NCI-H146 (cell line): ENCODE measurements around the gene ITGA2.
"Not testable (repeated sequence)": the region's sequence is repeated elsewhere in the genome, so short reads cannot be mapped to it uniquely, and the experiment has no call there.

Experiments
- DNase-seq: peaks from one replicate; lab custom pipeline; 2025; lab: John Stamatoyannopoulos, UW

ITGA2 gene

GRCh38 chr5:53099546-53099945 is 110.4 kb downstream of the ITGA2 start:
- no peak for DNase-seq

- DNase-seq: no peak
Measured at GRCh38 chr5:53100606-53101005, 111.5 kb downstream of the ITGA2 start.

DNA sequence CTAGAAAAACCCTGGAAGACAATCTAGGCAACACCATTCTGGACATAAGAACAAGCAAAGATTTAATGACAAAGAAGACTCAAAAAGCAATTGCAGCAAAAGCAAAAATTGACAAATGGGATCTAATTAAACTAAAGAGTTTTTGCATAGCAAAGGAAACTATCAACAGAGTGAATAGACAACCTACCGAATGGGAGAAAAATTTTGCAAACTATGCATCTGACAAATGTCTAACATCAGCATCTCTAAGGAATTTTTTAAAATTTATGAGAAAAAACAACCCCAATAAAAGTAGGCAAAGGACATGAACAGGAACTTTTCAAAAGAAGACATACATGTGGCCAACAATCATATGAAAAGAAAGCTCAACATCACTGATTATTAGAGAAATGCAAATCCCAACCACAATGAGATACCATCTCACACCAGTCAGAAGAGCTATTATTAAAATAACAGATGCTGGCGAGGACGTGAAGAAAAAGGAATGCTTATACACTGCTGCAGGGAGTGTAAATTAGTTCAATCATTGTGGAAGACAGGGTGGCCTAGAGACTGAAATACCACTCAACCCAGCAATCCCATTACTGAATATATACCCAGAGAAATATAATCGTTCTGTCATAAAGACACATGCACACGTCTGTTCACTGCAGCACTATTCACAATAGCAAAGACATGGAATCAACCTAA is 116.6 kb downstream of the ITGA2 start:
- DNase-seq: no peak

DNA sequence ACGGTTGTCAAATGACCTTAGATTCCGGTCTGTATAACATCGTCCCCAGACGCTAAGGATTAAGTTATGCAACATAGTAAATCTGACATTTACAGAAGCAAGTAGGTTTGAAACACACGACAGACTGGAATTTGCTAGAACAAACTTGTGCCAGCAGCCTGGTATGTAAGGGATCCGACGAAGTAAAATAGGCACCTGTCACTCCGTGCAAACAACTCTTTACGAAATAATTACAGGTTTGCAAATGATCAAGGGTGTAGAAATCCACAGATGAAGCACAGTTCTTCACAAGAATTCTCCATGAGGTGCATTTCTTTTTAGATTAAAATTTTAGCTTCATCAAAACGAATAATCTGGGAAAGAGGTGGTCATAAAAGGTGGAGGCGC is 119.9 kb downstream of the ITGA2 start:
- DNase-seq: peak; percentile 64

GRCh38 chr5:53109443-53110127 is 120.4 kb downstream of the ITGA2 start, which contains the start of gene MOCS2:
MOCS2 (minus strand) TSS chr5:53109757; CDS start chr5:53107174, 2,583 bp downstream.
- DNase-seq: peak; percentile 93

DNA sequence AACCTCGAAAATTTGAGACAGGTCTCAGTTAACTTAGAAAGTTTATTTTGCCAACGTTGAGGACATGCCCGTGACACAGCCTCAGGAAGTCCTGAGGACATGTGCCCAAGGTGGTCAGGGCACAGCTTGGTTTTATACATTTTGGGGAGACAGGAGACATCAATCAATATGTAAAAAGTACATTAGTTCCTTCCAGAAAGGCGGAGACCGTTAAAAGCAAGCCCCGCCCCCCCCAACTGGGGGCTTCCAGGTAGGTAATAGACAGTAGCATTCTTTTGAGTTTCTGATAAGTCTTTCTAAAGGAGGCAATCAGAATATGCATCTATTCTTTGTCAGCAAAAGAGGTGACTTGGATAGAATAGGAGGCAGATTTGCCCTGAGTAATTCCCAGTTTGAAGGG is 121.0 kb downstream of the ITGA2 start:
- DNase-seq: peak; percentile 16

DNA sequence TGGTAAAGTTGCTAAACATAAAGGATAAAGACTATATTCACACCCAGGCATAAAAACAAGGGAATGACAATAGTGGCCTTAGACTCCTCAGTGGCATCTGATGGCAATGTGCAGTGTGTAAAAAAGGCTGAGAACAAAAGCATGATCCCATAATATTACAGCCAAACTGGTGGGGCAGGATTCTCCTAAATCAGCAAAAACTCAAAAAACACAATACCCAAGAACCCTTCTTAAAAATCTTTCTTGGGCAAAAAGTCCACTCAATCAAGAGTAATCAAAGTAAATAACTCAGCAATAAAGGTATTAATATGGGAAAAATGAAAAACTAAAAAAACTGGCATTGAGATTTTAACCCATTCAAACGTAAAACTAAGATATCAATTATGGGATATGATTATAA is 122.0 kb downstream of the ITGA2 start:
- no peak for DNase-seq

GRCh38 chr5:53112307-53112706 is 123.2 kb downstream of the ITGA2 start:
- not testable (repeated sequence) for DNase-seq

GRCh38 chr5:53112909-53113308 is 123.8 kb downstream of the ITGA2 start:
- DNase-seq: no peak

- no peak for DNase-seq
Measured at GRCh38 chr5:53113947-53114346, 124.8 kb downstream of the ITGA2 start.

DNA sequence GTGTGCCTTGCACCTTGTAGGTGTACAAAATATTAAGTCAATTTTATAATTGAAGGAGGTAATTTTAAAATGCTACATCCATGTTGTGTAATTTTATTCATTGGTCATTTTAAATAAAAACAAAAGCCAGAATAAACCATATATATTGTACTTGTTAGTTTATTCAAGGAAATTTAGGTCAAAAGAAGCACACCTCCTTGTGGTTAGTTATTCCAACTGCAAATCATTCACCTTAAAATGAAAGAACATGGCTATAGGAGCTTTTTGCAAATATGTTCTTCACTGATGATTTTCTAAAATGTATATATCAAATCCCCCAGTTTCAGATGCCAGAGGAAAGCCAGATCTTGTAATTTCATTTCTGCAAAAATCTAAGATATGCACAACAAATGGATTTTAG is 125.8 kb downstream of the ITGA2 start:
- no peak for DNase-seq

GRCh38 chr5:53116597-53116996 is 127.4 kb downstream of the ITGA2 start:
- DNase-seq: peak; percentile 16

- no peak for DNase-seq
Measured at GRCh38 chr5:53118879-53119278, 129.7 kb downstream of the ITGA2 start.

- DNase-seq: no peak
Measured at GRCh38 chr5:53120165-53120564, 131.0 kb downstream of the ITGA2 start.

DNA sequence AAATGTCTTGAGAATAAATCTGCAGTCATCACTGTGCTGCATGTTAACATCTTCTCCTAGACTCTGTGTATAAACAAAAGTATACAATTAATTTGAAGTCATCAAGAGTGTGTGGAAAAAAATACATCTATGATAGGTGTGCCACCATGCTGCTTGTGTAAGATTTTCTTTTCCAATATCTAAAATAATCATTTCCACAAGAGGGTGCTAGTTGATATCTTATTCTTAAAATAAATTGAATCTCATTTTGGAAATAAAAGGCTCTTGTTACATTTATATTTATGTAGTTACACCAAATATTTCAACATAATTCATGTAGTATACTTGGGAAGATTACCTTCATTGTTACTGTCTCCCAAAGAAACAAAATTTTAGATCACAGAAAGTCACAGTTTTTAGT is 134.6 kb downstream of the ITGA2 start:
- no peak for DNase-seq

DNA sequence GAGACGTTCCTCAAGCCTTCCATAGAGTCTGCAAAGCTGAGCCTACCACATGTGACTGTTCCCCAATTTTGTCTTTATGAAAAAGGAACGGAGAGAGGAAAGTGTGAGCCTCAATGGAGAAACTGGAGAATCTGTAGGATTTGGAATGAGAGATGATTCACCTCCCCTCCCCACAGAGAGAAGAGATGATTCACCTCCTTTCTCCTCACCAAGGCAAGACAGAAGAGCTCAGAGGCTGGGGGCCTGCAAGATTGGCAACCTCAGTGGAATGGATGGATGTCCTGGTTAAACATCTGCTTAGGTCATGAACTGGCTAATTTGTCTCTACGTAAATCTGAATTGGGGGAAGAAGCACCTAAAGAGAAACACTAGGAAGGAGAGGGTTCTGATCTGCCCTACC is 137.4 kb downstream of the ITGA2 start:
- DNase-seq: no peak

GRCh38 chr5:53127107-53127506 is 138.0 kb downstream of the ITGA2 start:
- DNase-seq: no peak

DNA sequence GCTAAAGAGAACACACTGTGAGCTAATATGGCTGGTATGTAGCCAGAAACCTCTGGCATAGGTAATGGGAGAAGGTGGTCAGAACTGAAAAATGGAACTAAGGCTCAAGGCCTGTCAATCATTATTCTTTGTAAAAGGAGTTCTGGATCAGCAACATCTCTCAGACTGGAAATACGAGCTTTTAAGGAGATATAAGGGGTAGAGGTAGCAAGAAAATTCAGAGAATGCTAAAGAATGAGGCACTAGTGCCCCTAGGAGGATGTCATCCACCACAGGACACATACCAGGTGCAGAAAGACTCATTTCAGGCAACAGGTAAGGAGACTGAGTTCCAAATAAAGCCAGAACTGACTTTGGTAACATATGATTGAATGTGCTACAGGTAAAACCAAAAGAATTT is 139.3 kb downstream of the ITGA2 start:
- no peak for DNase-seq

- DNase-seq: no peak
Measured at GRCh38 chr5:53130266-53130665, 141.1 kb downstream of the ITGA2 start.

DNA sequence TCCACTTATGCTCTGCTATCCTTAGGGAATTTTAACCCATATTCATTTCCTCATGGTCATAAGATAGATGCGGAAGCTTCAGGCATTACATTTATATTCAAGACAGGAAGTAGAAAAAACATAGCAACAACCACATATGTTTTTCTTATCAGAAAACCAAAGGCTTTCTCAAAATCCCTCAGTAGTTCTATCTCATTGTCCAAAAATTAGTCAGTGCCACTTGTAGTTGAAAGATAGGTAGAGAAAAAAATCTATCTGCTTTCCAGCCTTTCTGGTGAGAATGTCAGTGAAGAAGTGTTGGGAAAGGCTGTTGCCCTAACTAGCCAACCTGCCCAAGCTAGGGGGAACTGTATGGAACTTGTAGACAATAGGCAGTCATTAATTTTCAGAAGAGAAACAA is 143.9 kb downstream of the ITGA2 start:
- DNase-seq: no peak
